GM19324 (cell line): Measurements from ENCODE around the gene P2RX3.
"Not testable (repeated sequence)": the region's sequence is repeated elsewhere in the genome, so short reads cannot be mapped to it uniquely, and the experiment has no call there.

ENCODE experiments used
- ATAC-seq: cut with Tn5 transposase; IDR thresholded peaks from one replicate; pipeline ENCODE4 v1.9.1; 2021; ENCODE audit warnings: mild to moderate bottlenecking, moderate library complexity; ENCODE audit not compliant: unreplicated experiment, low FRiP score

P2RX3 gene

GRCh38 chr11:57324154-57324885 lies 13.8 kb upstream of the P2RX3 start:
- ATAC-seq = no peak

- ATAC-seq = peak; percentile 94
Measured at GRCh38 chr11:57324886-57325734, 13.0 kb upstream of the P2RX3 start, which contains the start of gene TNKS1BP1. Gene TNKS1BP1, minus strand, starts transcription at chr11:57324952. Its CDS starts 3,067 bp downstream, at chr11:57321885.

- no peak for ATAC-seq
Measured at GRCh38 chr11:57325735-57326048, 12.5 kb upstream of the P2RX3 start.

GRCh38 chr11:57327721-57328120 lies 10.4 kb upstream of the P2RX3 start:
- no peak for ATAC-seq

GRCh38 chr11:57330029-57330428 lies 8.1 kb upstream of the P2RX3 start:
- no peak for ATAC-seq

DNA sequence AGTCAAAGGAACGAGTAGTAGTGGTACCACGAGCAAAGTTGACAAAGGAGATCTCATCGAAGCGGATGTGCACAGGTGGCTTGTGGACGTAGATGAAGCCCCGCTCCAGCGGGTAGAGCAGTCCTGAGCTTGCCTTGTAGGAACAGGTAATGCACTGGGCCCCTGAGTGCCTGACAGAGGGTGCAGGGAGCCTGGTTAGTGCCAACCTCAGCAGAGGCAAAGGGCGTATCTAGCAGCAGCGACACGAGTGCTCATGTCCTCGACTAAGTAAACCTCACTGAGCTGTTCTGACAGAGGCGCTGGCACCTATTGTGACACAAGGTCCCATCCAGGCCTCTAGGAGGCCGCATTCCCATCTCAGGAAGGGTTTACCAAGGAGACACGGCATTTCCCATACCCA lies 6.4 kb upstream of the P2RX3 start:
- no peak for ATAC-seq

DNA sequence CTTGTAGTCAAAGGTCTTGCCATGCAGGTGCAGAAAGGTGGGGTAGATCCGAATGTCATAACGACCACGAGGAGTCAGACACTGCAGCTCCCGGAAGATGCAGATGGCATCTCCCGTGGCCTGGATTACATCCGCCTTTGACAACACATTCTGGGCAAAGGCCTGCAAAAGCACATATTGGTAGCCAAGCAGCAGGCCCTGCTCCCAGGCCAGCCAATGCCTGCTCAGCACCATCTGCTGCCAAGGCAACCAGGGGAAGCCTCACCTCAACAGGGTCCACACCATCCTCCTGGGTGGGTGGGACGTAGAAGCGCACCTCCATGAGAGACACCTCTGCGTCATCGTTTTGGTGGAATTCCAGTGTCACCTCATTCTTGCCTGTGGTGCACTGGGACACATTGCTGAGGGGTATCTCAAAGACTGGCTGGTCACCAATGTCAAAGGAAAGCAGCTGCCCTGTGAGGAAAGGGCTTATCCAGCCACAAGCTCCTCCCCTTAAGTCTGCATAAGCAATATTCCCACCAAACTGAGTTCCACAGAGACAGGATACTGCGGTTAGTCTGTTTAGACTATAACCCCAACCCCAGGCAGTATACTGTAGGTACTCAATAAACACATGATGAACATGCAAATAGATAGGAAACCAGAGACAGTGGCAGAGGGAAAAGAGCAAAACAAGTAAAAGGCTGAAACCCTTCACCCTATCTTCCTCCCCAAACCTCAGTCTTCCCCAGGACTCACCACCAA lies 5.3 kb upstream of the P2RX3 start:
- ATAC-seq = no peak

DNA sequence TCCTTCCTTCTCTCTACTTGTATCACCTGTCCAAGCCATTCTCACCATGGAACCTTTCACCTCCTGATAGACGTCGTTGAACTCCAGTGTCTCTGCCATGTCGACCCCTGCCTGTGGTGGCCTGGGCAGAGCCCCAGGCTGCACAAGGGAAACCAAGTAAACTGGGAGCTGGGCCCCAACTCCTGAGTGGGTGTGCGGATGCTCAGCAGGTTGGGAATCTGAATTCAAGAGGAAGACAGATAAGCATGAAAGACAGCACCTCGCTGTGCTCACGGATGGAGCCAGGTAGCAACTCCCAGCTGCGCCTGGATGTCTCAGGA lies 3.2 kb upstream of the P2RX3 start:
- ATAC-seq = no peak

DNA sequence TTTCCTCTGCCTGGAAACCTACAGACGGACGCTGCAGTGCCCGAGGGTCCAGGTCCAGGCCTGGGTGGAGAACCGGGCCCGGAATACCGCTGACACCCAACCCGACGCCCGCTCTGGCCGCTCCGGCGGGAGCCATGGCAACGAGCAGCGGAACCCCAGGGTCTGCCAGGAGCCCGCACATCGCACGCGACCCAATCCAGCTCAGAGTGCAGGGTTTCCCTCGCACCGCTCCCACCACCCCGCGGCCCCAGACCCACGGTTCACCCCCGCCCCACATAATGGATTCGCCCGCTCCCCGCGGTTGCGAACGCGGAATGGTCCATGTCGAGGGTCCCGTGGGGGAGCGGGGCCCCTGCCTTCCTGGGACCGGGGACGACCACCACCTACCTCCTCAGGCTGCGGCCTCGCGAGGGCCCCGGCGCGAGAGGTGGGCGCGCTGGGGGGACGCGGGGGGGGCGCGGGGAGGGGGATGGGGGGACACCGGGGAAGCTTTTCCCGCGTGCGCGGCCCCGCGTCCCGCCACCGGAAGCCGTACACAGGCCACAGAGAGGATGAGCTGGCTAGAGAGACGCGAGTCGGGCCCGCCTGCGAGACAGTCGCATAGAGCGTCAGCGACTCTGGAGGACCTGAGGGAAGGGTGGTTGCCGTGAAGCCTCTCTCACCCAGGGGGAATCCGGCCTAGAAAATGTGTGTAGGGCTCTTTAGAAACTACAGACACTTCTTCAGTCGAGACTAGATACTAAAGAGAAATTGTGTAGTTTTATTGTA lies 2.6 kb upstream of the P2RX3 start, which contains the start of gene SSRP1:
Gene SSRP1, minus strand, starts transcription at position 550 of the 768 bp plus-strand sequence. CDS start 771 bp downstream, outside the sequence.
- peak; percentile 100 for ATAC-seq

GRCh38 chr11:57336111-57336666 lies 2.0 kb upstream of the P2RX3 start:
- ATAC-seq = no peak

DNA sequence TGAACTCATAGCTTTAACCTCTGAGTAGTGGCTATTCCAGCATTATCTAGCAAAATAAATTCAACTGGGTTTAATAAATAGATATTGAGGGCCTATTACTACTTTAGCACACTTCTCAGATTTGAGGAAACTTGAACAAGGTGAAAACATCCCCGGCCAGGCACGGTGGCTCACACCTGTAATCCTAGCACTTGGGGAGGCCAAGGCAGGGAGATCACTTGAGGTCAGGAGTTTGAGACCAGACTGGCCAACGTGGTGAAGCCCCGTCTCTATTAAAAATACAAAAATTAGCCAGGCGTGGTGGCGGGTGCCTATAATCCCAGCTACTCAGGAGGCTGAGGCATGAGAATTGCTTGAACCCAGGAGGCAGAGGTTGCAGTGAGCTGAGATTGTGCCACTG lies 1.3 kb upstream of the P2RX3 start:
- not testable (repeated sequence) for ATAC-seq

GRCh38 chr11:57339328-57339727 lies 1.2 kb downstream of the P2RX3 start:
- ATAC-seq = no peak

DNA sequence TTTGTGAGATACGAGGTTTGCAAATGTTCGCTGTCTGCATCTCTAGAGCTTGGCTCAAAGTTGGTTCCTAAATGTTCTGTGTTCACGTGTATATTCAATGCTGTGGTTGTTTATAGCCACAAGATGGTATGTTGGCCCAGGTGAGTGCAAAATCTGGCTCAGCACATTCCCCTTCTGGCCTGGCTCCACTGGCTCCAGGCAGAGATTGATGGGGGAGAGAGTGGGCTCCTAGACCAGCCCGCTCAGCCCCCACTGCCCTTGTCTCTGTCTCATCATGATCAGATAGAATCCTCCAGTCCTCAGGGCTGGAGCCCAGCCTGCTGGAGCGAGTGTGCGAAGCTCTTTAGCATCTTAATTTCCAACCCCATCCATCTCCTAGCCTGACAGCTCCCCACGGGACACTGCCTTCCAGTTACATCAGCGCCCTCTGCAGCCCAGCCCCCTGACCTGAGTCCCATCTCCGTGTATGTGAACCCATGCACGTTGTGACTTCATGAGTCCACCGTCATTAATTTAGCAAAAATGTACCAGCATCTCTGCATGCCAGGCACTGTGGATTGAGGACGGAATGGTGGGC lies 2.0 kb downstream of the P2RX3 start:
- ATAC-seq = no peak

- ATAC-seq = no peak
Measured at GRCh38 chr11:57341250-57341808, 3.2 kb downstream of the P2RX3 start.

DNA sequence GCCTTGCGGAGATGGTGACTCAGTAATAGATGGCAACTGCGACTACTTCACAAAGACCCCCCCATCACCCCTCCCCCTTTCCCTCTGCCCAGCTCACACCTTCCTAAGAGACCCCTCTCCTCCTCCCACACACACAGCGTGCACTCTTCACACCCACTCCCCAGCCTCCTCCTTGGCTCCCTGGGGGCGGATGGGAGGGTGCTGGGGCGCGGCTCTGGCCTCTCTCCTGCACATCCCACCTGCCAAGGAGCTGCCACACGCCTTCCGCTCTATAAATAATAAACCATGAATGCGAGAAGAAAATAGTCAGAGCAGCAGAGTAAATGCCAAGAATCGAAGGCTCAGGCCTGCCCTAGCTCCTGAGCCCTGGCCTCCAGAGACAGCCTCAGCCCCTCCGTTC lies 4.5 kb downstream of the P2RX3 start:
- no peak for ATAC-seq

- no peak for ATAC-seq
Measured at GRCh38 chr11:57343825-57344224, 5.7 kb downstream of the P2RX3 start.

- ATAC-seq = no peak
Measured at GRCh38 chr11:57344826-57345225, 6.7 kb downstream of the P2RX3 start.

GRCh38 chr11:57345555-57346211 lies 7.5 kb downstream of the P2RX3 start:
- ATAC-seq = no peak

DNA sequence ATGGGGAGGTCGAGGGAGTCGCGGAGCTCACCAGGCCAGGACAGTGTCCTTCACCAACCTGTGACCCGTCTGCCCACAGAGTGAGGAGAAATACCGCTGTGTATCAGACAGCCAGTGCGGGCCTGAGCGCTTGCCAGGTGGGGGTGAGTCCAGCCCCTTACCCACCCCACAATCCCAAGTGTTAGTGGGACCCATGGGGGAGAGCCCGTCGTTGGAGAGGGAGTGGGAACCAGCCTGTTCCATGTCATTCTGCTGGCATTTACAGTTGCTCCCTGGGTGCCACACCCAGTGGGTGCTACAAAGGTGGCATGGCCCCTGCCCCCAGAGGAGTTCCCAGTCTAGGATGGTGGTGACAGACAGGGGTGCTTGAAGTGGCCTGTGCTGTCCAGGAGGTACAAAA lies 9.2 kb downstream of the P2RX3 start:
- no peak for ATAC-seq
